Non-pigmented ciliary epithelial cell (primary cell): ENCODE data around the gene VDR.

ENCODE experiments used
- DNase-seq: peaks from one replicate; pipeline ENCODE4 v3.0.0-alpha.2; 2010; ENCODE audit warnings: low read depth

Gene VDR

DNA sequence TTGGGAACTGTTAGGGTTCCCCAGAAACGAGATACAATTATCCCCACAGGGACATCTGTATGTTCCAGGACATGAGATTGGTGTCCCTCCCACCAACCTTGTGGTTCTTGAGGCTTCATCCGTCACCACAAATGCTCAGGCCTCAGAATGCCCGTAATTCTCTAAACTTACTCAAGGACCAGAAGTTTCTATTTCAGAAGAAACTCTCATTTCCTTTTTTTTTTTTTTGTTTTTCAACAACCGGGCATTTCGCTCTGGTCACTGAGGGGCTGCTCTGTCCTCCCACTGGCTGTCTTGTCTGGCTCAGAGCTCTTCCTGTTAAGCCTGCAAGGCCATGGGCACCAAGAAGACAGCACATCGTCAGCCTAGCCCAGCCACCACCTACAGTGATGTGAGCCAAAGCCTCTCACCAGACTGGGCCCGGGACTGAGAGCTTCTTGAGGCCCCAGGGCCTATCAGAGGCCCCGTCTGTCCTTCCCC lies 36.2 kb downstream of the VDR start:
- DNase-seq = no peak

DNA sequence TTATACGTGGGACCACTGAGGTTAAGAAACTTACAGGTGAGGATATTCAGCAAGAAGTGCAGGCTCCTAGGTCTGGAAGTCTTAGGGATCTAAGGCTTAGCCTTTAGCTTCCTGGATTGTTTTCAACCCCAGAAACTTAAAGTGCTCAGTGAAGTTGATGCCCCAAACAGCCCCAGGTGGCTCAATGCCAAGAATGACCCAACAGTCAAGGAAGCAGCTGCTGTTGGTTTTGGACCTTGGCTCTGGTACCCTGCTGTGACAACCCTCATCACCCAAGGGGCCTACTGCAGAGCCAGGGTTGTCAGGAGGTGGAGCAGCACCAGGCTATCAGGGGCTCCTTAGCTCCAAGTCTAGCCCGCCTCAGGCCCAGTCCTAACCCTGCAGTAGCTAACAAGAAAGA lies 36.8 kb downstream of the VDR start:
- DNase-seq = no peak

- peak; percentile 71 for DNase-seq
These were observed 37.3 kb downstream of the VDR start for GRCh38 chr12:47867495-47867941.

- no peak for DNase-seq
These were observed 40.1 kb downstream of the VDR start for GRCh38 chr12:47864646-47865235.

DNA sequence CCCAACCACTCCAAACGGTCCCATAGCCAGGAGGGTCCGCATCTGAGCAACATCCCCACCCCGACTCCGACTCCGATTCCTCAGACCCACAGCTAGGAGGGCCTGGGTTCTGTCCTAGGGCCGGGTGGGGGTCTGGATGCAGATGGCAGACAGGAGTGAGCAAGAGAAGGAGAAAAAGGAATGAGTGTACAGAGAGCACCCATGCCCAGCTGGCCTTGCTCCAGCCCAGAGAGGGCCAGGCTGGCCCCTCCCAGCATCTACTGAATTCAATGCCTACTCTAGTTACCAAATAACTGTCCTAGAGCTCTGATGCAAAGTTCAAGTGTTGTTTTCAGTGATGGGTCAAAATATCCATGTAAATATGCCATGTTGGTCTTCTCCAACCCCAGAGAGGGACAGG lies 40.8 kb downstream of the VDR start:
- DNase-seq = no peak

GRCh38 chr12:47863467-47863866 lies 41.3 kb downstream of the VDR start:
- DNase-seq = no peak

- DNase-seq = no peak
These were observed 41.9 kb downstream of the VDR start for GRCh38 chr12:47862881-47863280.

- no peak for DNase-seq
These were observed 42.5 kb downstream of the VDR start for GRCh38 chr12:47862167-47862750.

- DNase-seq = no peak
These were observed 43.9 kb downstream of the VDR start for GRCh38 chr12:47860873-47861272.

GRCh38 chr12:47860279-47860841 lies 44.4 kb downstream of the VDR start:
- DNase-seq = no peak

- DNase-seq = no peak
These were observed 46.1 kb downstream of the VDR start for GRCh38 chr12:47858511-47859266.

GRCh38 chr12:47856721-47857575 lies 47.8 kb downstream of the VDR start:
- DNase-seq = no peak

DNA sequence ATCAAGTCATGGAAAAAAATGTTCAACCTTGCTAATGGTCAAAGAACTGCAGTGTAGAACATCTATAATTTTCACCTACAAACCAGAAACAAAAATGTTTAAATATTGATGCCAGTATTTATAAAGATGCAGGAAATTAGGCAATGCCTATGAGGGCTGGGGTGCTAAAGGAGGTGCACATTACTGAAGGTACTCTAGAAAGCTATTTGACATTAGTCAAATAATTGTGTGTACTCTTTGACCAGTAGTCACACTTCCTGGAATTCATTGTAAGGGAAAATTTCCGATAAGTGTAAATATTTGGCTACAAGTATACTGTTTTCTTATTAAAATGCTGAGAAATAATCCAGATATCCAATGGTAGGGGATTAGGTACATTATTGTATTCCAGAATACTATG lies 48.7 kb downstream of the VDR start:
- DNase-seq = no peak

GRCh38 chr12:47855502-47855901 lies 49.3 kb downstream of the VDR start:
- DNase-seq = no peak

DNA sequence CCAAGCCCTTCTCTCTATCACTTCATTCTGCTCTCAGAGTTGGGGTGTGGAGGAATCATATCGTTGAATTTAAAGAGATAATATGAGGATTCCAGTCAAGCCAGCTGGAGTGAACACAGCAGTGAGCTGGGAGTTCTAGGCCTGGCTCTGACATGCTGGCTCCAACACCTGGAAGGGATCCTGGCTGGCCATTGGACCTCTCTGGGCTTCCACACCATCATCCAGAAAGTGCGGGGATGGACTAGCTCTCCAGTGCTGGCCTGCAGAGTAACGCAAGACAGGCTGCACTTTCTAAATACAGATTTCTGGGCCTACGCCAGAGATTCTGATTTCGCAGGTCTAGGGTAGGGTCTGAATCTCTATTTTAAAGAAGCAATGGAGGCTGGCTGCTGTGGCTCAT lies 50.3 kb downstream of the VDR start:
- DNase-seq = no peak

DNA sequence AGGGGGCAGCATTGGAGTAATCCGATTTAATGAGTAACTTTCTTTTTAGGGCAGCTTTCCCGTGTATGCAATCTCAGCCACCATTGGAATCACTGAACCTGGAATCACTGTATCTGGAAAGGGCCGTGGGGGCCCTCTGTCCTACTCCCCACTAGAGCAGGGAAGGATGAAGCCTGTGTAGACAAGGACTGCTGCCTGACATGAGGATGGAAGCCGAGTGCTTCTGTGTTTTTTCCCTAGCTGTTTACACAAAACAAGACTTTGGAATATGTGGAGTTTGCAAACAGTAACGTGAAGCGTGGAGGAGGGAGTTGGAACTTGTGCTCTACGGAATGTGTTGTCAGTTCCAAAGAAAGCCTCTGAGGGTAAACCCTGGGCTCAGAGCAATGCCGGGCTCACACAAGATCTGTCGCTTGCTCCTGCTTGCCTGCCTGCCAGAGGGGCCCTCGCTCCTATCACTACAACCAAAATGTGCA lies 52.7 kb downstream of the VDR start:
- no peak for DNase-seq

GRCh38 chr12:47851303-47851952 lies 53.4 kb downstream of the VDR start:
- no peak for DNase-seq

DNA sequence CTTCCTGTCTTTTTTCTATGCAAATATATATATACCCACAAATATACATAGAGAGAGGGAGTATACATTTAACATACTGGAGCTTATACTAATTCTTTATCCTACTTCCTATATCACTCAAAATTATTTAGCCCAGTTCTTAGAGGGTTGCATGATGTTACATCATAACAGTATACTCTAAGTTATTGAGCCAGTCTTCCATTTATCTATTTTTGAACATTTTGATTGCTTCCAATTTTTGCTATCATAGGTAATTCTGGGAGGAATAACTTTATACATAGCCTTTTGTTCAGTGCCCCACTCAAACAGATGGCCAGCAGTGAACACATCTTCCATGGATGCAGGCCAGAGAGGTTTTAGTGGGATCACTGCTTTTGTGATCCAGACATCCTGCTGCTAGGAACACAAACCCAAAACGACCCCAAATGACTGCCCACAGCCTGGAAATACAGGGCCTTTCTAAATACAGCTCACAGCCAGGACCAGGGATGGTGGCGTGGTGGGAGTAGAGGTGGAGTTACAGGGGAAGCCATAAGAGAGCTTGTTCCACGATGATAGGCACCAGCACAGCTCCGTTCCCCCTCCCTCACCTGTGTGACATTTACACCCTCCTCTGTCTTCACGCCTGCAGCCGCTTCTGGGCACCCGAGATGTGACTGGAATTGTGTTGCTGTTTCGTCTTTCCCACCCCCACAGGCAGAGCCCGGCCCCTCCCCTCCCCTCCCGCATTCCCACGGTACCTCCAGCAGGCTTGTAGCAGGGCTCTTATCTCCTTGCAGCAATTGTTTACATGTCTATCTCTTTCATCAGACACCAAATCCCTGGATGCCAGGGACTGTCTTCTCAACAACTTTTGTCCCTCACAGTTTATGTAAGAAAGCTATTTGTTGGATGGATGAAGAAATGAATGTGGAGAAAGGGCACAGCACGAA lies 54.4 kb downstream of the VDR start:
- no peak for DNase-seq

- no peak for DNase-seq
These were observed 55.5 kb downstream of the VDR start for GRCh38 chr12:47849261-47849660.

- DNase-seq = no peak
These were observed 55.9 kb downstream of the VDR start for GRCh38 chr12:47848853-47849252.
